Kidney (tissue), 22 donors: ENCODE measurements around the gene KRTAP4-7. TPM values are rescaled to one million over a fixed set of nuclear protein-coding genes. Genes with fewer than 3 reads are reported as not detected.
"Not testable (repeated sequence)": the region's sequence is repeated elsewhere in the genome, so short reads cannot be mapped to it uniquely, and the experiment has no call there.

ENCODE experiments used
- DNase-seq, 5 donors: peaks; one replicate each; pipeline ENCODE4 v3.0.0-alpha.2; 2013 to 2020
- FAIRE-seq: peaks from 2 replicates; lab custom pipeline; 2012; peaks lifted over from hg19 to GRCh38; lab: Jason Lieb, UNC
- H3K27ac ChIP-seq, 2 donors: one replicate each; pipeline ENCODE4 v1.7.0; 2013; ENCODE audit warnings: low read depth in 2 of 2, low read length in 2 of 2, inconsistent platforms in 1 of 2
- H3K27me3 ChIP-seq: one replicate; pipeline ENCODE4 v1.7.1; 2013; ENCODE audit warnings: low read length, inconsistent platforms; ENCODE audit not compliant: control insufficient read depth, insufficient read depth
- H3K36me3 ChIP-seq, 3 donors: one replicate each; pipeline versions ENCODE4 v1.7.0 to v1.7.1; 2013; ENCODE audit warnings: low read length in 3 of 3, control low read depth in 1 of 3, inconsistent platforms in 1 of 3; ENCODE audit not compliant: insufficient read depth in 3 of 3, control insufficient read depth in 2 of 3
- H3K4me1 ChIP-seq, 3 donors: one replicate each; pipeline versions ENCODE4 v1.7.0 to v1.7.1; 2013; ENCODE audit warnings: low read length in 3 of 3, inconsistent platforms in 1 of 3, low read depth in 1 of 3; ENCODE audit not compliant: control insufficient read depth in 2 of 3, insufficient read depth in 2 of 3
- H3K4me3 ChIP-seq, 3 donors: one replicate each; pipeline versions ENCODE4 v1.7.0 to v1.8.1; 2013; ENCODE audit warnings: low read length in 3 of 3, control low read depth in 1 of 3, inconsistent platforms in 1 of 3
- H3K9ac ChIP-seq, 3 donors: one replicate each; pipeline versions ENCODE4 v1.7.0 to v1.7.1; 2013; ENCODE audit warnings: low read length in 3 of 3, control low read depth in 1 of 3, inconsistent platforms in 1 of 3
- H3K9me3 ChIP-seq, 3 donors: one replicate each; pipeline versions ENCODE4 v1.7.0 to v1.7.1; 2013; ENCODE audit warnings: low read length in 3 of 3, control low read depth in 1 of 3, inconsistent platforms in 1 of 3; ENCODE audit not compliant: control insufficient read depth in 2 of 3, insufficient read depth in 1 of 3
- CTCF ChIP-seq: IDR thresholded peaks from 3 replicates; pipeline ENCODE4 v1.5.1; 2012; ENCODE audit warnings: mild to moderate bottlenecking, moderate library complexity, borderline replicate concordance; ENCODE audit not compliant: insufficient read depth; ENCODE audit errors: extremely low read depth
- intact Hi-C: fragments of 100-400 bp; cut with DNase I; formaldehyde crosslinking; loops from one replicate; pipeline ENCODE4 v1.11.1; 2022
- long read RNA-seq, 10 donors: library from polyadenylated mRNA in 1 of 10; unstranded in 1 of 10; transcript quantifications; one replicate each; pipeline ENCODE4 v2.0.0 and lab custom pipeline, GENCODE V29; 2021 to 2026
- polyA plus RNA-seq: library from polyadenylated mRNA; stranded (reverse); fragments of 350-450 nt; fragmentation: Illumina TruSeq; extraction: RNeasy Lipid Tissue Mini Kit (QIAGEN cat#74804); gene quantifications from one replicate; pipeline ENCODE4 v1.2.3, GENCODE V29; 2014; ENCODE audit warnings: low read depth, low replicate concordance; ENCODE audit not compliant: insufficient read depth
- total RNA-seq: library from RNA; stranded (reverse); fragmentation: NEBNext Ultra II Directional; extraction: Animal tissue kit (Norgen Biotek cat#: 25700); gene quantifications from one replicate; pipeline ENCODE4 v1.2.1, GENCODE V29; 2021
- donor health status: control.
- donor health status: control.
- donor health status: control.
- donor health status: control.
- donor health status: control.
- donor health status: DM: yes; HTN: yes; CAD: no.
- donor health status: Normal renal cell carcinoma (clear cell type).

KRTAP4-7 gene
- not detected for total RNA-seq
- not detected for polyA plus RNA-seq
- long read RNA-seq, donor 1: 0 reads
- long read RNA-seq, donor 2: 0 reads
- long read RNA-seq, donor 3: 0 reads
- long read RNA-seq, donor 4: 0 reads
- long read RNA-seq, donor 5: 0 reads
- long read RNA-seq, donor 6: 0 reads
- long read RNA-seq, donor 7: 0 reads
- long read RNA-seq, donor 8: 0 reads
- long read RNA-seq, donor 9: 0 reads
- long read RNA-seq, donor 10: 0 reads

DNA sequence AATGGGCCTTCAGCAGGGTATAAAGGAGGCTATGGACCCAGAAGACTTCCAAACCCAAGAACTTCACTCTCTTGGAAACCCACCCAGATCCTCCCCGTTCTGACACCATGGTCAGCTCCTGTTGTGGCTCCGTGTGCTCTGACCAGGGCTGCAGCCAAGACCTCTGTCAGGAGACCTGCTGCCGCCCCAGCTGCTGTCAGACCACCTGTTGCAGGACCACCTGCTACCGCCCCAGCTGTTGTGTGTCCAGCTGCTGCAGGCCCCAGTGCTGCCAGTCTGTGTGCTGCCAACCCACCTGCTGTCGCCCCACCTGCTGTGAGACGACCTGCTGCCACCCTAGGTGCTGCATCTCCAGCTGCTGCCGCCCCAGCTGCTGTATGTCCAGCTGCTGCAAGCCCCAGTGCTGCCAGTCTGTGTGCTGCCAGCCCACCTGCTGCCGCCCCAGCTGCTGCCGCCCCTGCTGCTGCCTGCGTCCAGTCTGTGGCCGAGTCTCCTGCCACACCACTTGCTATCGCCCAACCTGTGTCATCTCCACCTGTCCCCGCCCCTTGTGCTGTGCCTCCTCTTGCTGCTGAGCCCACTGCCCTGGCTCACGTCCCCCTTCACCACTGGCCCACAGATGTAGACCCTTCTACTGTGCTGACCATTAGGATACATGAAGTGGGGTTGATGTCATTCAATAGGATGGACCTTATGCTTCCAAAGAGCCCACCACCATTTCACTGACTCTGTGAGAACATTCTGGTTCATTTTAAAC lies at the start of gene KRTAP4-7:
TSS of gene KRTAP4-7 (plus strand) at position 51 of the 757 bp plus-strand sequence. CDS start at position 108, 57 bp downstream.
- FAIRE-seq, DNase-seq: not testable (repeated sequence)

DNA sequence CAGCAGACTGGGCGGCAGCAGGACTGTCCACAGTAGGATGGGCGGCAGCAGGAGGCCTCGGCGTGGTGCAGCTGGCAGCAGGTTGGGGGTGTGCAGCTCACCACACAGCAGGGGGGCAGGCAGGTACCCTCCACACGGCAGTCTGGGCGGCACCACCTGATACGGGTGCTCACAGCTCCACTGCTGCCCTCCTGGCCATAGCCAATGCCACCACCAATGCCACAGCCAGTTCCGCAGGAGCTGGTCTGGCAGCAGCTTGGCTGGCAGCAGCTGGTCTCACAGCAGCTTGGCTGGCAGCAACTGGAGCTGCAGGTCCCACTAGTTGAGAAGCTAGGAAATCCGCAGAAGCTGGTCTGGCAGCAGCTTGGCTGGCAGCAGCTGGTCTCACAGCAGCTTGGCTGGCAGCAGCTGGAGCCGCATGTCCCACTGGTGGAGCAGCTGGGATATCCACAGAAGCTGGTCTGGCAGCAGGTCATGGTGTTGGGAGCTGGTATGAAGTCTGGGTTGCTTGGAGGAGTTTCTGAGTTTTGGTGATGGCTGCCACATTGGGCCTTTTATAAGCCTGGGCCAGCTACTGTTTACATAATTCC lies 49.5 kb upstream of the KRTAP4-7 start, which contains the start of gene KRTAP1-3:
TSS of gene KRTAP1-3 (minus strand) at position 529 of the 590 bp plus-strand sequence. CDS start at position 476, 53 bp downstream.
- intact Hi-C loops, H3K4me3 ChIP-seq, H3K9ac ChIP-seq, H3K36me3 ChIP-seq, H3K27me3 ChIP-seq, H3K4me1 ChIP-seq, FAIRE-seq, H3K9me3 ChIP-seq, DNase-seq, H3K27ac ChIP-seq: not testable (repeated sequence)

More for the DNA sequence above, at the start of gene KRTAP4-7:
- H3K9ac ChIP-seq, H3K27me3 ChIP-seq, H3K27ac ChIP-seq, H3K4me1 ChIP-seq, H3K4me3 ChIP-seq, H3K9me3 ChIP-seq, H3K36me3 ChIP-seq, intact Hi-C loops: not testable (repeated sequence)

- H3K27ac ChIP-seq: no peak overlapping the region
- DNase-seq: no peak
- no peaks in the 10 kb centered on the region for H3K36me3 ChIP-seq
- H3K9me3 ChIP-seq: peaks cover 0 to 3% (median 0%) of the 10 kb centered on the region in 3 donors
- no peak for TF ChIP-seq CTCF
- H3K4me3 ChIP-seq: no peak overlapping the region
- no peaks in the 10 kb centered on the region for H3K4me1 ChIP-seq
- intact Hi-C loops: no loop called here
- FAIRE-seq: no peak
- H3K27me3 ChIP-seq: no peaks in the 10 kb centered on the region
- no peak overlapping the region for H3K9ac ChIP-seq
Observed at GRCh38 chr17:41037853-41038350, 46.0 kb upstream of the KRTAP4-7 start.

DNA sequence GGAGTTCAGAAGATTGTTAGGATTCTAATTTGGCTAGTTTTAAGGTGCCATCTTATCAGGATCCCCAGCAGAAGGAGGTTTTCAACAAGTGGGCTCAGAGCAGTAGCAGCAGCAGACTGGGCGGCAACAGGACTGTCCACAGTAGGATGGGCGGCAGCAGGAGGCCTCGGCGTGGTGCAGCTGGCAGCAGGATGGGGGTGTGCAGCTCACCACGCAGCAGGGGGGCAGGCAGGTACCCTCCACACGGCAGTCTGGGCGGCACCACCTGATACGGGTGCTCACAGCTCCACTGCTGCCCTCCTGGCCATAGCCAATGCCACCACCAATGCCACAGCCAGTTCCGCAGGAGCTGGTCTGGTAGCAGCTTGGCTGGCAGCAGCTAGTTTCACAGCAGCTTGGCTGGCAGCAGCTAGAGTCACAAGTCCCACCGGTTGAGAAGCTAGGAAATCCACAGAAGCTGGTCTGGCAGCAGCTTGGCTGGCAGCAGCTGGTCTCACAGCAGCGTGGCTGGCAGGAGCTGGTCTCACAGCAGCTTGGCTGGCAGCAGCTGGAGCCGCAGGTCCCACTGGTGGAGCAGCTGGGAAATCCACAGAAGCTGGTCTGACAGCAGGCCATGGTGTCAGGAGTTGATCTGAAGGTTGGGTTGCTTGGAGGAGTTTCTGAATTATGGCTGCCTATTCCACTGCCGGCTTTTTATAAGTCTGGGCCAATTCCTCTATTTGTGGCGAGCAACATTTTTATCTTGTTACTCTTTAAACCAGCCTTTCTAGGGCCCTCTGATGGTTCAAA lies 43.0 kb upstream of the KRTAP4-7 start, which contains the start of gene KRTAP1-1:
TSS of gene KRTAP1-1 (minus strand) at position 668 of the 789 bp plus-strand sequence. CDS start at position 615, 53 bp downstream.
- H3K27ac ChIP-seq, DNase-seq, intact Hi-C loops, H3K4me1 ChIP-seq, FAIRE-seq, H3K27me3 ChIP-seq, H3K36me3 ChIP-seq, H3K9ac ChIP-seq, H3K9me3 ChIP-seq, H3K4me3 ChIP-seq: not testable (repeated sequence)
